SU-DHL-6 (cell line): ENCODE results near the gene VSIG4.

Source experiments
- H2AFZ ChIP-seq: fragments of 200-600 bp; sonication (generic); 2 replicates; pipeline ENCODE4 v1.6.1; 2014; ENCODE audit warnings: low read depth, mild to moderate bottlenecking, moderate library complexity, mixed read lengths, antibody characterized with exemption, low read length; ENCODE audit not compliant: severe bottlenecking
- H3F3A ChIP-seq: fragments of 200-600 bp; shearing (Covaris generic); 2 replicates; pipeline ENCODE4 v1.6.0; 2016; ENCODE audit warnings: antibody characterized with exemption, mild to moderate bottlenecking; ENCODE audit not compliant: insufficient read depth
- H3K27ac ChIP-seq: fragments of 200-600 bp; sonication (generic); 2 replicates; pipeline ENCODE4 v1.5.1; 2016; ENCODE audit warnings: low read depth, mild to moderate bottlenecking, low read length, moderate library complexity, mixed read lengths
- H3K27me3 ChIP-seq: fragments of 200-600 bp; sonication (generic), shearing (Covaris generic); 2 replicates; pipeline ENCODE4 v1.6.0; 2014; ENCODE audit warnings: mild to moderate bottlenecking, low read length
- H3K36me3 ChIP-seq: fragments of 200-600 bp; sonication (generic); 2 replicates; pipeline ENCODE4 v1.6.1; 2014; ENCODE audit warnings: mild to moderate bottlenecking, low read length, mixed read lengths
- H3K4me2 ChIP-seq: fragments of 300-600, 200-600 bp; shearing (Covaris generic), sonication (generic); 2 replicates; pipeline ENCODE4 v1.6.0; 2014; ENCODE audit warnings: low read length, low read depth, mild to moderate bottlenecking; ENCODE audit not compliant: poor library complexity, severe bottlenecking
- H3K4me3 ChIP-seq: fragments of 200-600 bp; sonication (generic); 2 replicates; pipeline ENCODE4 v1.5.1; 2014; ENCODE audit warnings: antibody characterized with exemption, low read length, mild to moderate bottlenecking, mixed read lengths; ENCODE audit not compliant: insufficient read depth, poor library complexity, severe bottlenecking
- H3K79me2 ChIP-seq: fragments of 200-600 bp; sonication (generic); 2 replicates; pipeline ENCODE4 v1.6.1; 2014; ENCODE audit warnings: mild to moderate bottlenecking, low read length, moderate library complexity; ENCODE audit not compliant: insufficient read depth
- H3K9ac ChIP-seq: fragments of 200-600 bp; sonication (generic); 2 replicates; pipeline ENCODE4 v1.7.0; 2014; ENCODE audit warnings: mild to moderate bottlenecking, low read length
- H3K9me2 ChIP-seq: fragments of 200-600 bp; sonication (generic); replicated peaks from 2 replicates; pipeline ENCODE4 v1.6.1; 2014; ENCODE audit warnings: low read length; ENCODE audit not compliant: insufficient read depth
- H3K9me3 ChIP-seq: fragments of 200-600 bp; sonication (generic); 2 replicates; pipeline ENCODE4 v1.6.1; 2014; ENCODE audit warnings: low read length, mixed read lengths; ENCODE audit not compliant: insufficient read depth
- H4K20me1 ChIP-seq: fragments of 200-600 bp; sonication (generic); 2 replicates; pipeline ENCODE4 v1.6.1; 2014; ENCODE audit warnings: low read depth, mild to moderate bottlenecking, antibody characterized with exemption, low read length, moderate library complexity, mixed read lengths
- EZH2phosphoT487 ChIP-seq: fragments of 200-600 bp; sonication (generic), shearing (Covaris generic); conservative IDR thresholded peaks from 2 replicates; pipeline ENCODE4 v1.6.1; 2018; ENCODE audit warnings: mild to moderate bottlenecking, antibody characterized with exemption, low read length, moderate library complexity, mixed read lengths
- TF ChIP-seq, protein P1 (sequence below): fragments of 200-600 bp; sonication (generic); IDR thresholded peaks from one replicate; pipeline ENCODE4 v1.5.1; 2017; ENCODE audit warnings: antibody characterized with exemption, mild to moderate bottlenecking, low read length, moderate library complexity; ENCODE audit not compliant: insufficient read depth, poor library complexity, severe bottlenecking

The VSIG4 gene

DNA sequence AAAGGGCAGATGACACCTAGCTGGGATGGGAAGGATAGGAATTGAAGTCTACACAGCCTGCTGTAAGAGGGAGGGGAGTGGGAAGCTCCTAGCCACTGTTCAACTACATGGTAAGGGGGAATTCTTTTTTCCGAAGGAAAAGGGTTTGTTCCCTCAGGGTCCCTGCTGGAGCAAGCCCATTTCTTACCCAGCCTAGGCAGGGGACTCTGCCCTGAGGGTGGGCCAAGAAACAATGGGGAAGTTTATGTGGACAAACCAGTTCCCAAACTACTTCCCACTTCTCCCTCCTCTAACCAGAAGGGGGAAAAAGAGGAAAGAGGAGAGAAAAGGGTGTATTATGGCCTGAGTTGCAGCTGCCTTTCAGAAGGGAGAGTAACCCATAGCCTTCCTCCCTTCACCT lies 13.5 kb upstream of the VSIG4 start:
- no peaks in the 10 kb centered on the region for H3K9me3 ChIP-seq
- no peak overlapping the region for H3K4me3 ChIP-seq

DNA sequence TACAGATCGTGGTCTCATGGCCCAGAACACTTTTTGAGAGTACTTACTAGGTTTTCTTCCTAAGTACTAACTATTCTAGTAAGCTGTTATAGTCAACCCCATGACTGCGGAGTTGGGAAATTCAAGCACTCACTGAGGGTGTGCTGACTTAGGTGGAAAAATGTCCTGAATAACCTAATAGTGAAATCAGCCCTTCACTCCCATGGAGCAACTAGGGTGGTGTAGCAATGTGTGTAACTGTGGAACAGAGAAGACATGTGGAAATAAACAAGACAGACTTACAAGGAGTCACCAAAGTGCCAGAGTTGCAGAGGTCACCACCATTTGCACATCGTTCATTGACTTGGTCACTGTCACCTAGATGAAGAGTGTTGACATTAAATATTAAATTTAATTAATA lies 12.1 kb upstream of the VSIG4 start:
- Histone ChIP-seq H4K20me1 (no peaks in the 10 kb centered on the region), H3K9me2 (no peaks in the 10 kb centered on the region), H3K27ac (no peak overlapping the region)

More for the DNA sequence above, 13.5 kb upstream of the VSIG4 start:
- Histone ChIP-seq H3K27me3 (no peaks in the 10 kb centered on the region), H3F3A (no peaks in the 10 kb centered on the region), H2AFZ (no peak overlapping the region), H3K27ac (no peak overlapping the region), H3K9me2 (no peaks in the 10 kb centered on the region), H3K36me3 (no peaks in the 10 kb centered on the region), H4K20me1 (no peaks in the 10 kb centered on the region), H3K79me2 (no peaks in the 10 kb centered on the region), H3K4me2 (no peak overlapping the region), H3K9ac (no peak overlapping the region)
- no peak for TF ChIP-seq EZH2phosphoT487
- TF ChIP-seq, protein P1, sequence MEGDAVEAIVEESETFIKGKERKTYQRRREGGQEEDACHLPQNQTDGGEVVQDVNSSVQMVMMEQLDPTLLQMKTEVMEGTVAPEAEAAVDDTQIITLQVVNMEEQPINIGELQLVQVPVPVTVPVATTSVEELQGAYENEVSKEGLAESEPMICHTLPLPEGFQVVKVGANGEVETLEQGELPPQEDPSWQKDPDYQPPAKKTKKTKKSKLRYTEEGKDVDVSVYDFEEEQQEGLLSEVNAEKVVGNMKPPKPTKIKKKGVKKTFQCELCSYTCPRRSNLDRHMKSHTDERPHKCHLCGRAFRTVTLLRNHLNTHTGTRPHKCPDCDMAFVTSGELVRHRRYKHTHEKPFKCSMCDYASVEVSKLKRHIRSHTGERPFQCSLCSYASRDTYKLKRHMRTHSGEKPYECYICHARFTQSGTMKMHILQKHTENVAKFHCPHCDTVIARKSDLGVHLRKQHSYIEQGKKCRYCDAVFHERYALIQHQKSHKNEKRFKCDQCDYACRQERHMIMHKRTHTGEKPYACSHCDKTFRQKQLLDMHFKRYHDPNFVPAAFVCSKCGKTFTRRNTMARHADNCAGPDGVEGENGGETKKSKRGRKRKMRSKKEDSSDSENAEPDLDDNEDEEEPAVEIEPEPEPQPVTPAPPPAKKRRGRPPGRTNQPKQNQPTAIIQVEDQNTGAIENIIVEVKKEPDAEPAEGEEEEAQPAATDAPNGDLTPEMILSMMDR, result no peak

DNA sequence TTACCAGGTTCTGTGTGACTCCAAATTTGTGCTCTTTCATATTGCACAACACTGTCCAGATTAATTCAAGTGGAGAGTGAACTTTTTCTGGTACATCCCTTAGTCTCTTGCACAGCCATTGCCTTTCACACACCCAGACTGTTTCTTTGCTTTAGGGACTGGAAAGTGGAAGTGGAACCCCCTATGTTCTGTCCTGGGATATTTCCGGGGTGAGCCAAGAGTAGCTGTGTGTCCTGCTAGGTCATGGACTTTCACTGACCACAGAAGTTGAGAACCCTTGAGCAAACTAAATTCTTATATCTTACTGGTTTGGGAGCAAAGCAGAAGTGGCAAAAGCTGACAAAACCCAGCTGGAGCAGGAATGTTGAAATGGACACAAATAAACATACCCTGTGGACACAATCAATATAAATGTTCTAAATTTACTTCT lies 10.3 kb upstream of the VSIG4 start:
- Histone ChIP-seq H3K79me2 (no peaks in the 10 kb centered on the region), H3K27ac (no peak overlapping the region), H3K9ac (no peak overlapping the region), H3K27me3 (no peaks in the 10 kb centered on the region), H3K4me2 (no peak overlapping the region), H3K36me3 (no peaks in the 10 kb centered on the region), H3F3A (no peaks in the 10 kb centered on the region), H3K4me3 (no peak overlapping the region), H2AFZ (no peak overlapping the region), H4K20me1 (no peaks in the 10 kb centered on the region), H3K9me3 (no peaks in the 10 kb centered on the region), H3K9me2 (no peaks in the 10 kb centered on the region)
- TF ChIP-seq, protein P1, result no peak
- no peak for TF ChIP-seq EZH2phosphoT487

More for the DNA sequence above, 12.1 kb upstream of the VSIG4 start:
- no peak for TF ChIP-seq EZH2phosphoT487
- TF ChIP-seq, protein P1, result no peak
- Histone ChIP-seq H3K36me3 (no peaks in the 10 kb centered on the region), H3K9ac (no peak overlapping the region), H3K79me2 (no peaks in the 10 kb centered on the region), H3K4me2 (no peak overlapping the region), H2AFZ (no peak overlapping the region), H3K4me3 (no peak overlapping the region), H3K9me3 (no peaks in the 10 kb centered on the region), H3K27me3 (no peaks in the 10 kb centered on the region), H3F3A (no peaks in the 10 kb centered on the region)

DNA sequence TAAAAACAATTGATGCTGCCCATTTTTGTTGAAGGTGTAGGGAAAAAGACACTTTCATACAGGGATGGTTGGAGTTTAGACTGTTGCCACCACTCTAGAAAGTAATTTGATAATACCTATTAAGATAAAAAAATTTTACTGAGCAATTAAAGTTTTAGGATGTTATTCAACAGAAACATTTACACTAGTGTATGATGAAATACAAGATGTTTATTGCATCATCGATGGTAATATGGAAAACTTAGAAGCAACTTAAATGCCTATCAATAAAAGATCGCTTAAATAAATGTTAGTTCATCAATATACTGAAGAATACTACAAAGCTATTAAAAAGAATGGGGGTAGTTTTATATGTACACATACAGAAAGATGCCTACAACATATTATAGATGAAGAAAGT lies 9.2 kb upstream of the VSIG4 start:
- H3K79me2 ChIP-seq, result no peaks in the 10 kb centered on the region
- H3K4me2 ChIP-seq, result no peak overlapping the region

More for the DNA sequence above, 9.2 kb upstream of the VSIG4 start:
- Histone ChIP-seq H2AFZ (no peak overlapping the region), H3K27ac (no peak overlapping the region), H3K27me3 (no peaks in the 10 kb centered on the region), H3K9me3 (no peaks in the 10 kb centered on the region), H3K4me3 (no peak overlapping the region), H3K36me3 (no peaks in the 10 kb centered on the region), H3F3A (no peaks in the 10 kb centered on the region), H4K20me1 (no peaks in the 10 kb centered on the region), H3K9ac (no peak overlapping the region), H3K9me2 (no peaks in the 10 kb centered on the region)
- no peak for TF ChIP-seq EZH2phosphoT487
- TF ChIP-seq, protein P1, result no peak
